ENCODE data around the gene NWD2.

- TF ChIP-seq CTCF (IDR thresholded peaks at IDR 0.05; ENCODE audit: borderline replicate concordance, extremely low read depth, low read length, poor library complexity, severe bottlenecking) (no peak), EZH2 (IDR thresholded peaks at IDR 0.05; ENCODE audit: borderline replicate concordance, low read depth, low read length, severe bottlenecking) (no peak)
These were observed 72.6 kb downstream of the NWD2 start for GRCh38 chr4:37317104-37317643.
